HepG2 (cell line): ENCODE results near the gene TXLNA. TPM values are rescaled to one million over a fixed set of nuclear protein-coding genes. Genes with fewer than 3 reads are reported as not detected.

Experiments used
- CCDC6 ChIP-seq: sonication (generic); formaldehyde crosslinking; IDR thresholded peaks from 2 replicates; pipeline ENCODE4 v1.8.1; 2022; ENCODE audit warnings: mild to moderate bottlenecking, missing genetic modification reagents, moderate library complexity
- CREM ChIP-seq, 2 experiments: sonication (generic) in 1 of 2; formaldehyde crosslinking in 1 of 2; IDR thresholded peaks; 2 replicates each; pipeline versions ENCODE4 v1.4.0 to v1.6.1; 2016 to 2020; ENCODE audit warnings: antibody characterized with exemption in 1 of 2, mild to moderate bottlenecking in 1 of 2, missing genetic modification reagents in 1 of 2
- HMGA1 ChIP-seq: sonication (generic); formaldehyde crosslinking; conservative IDR thresholded peaks from 2 replicates; pipeline ENCODE4 v1.4.0; 2020; ENCODE audit warnings: missing genetic modification reagents
- HOMEZ ChIP-seq: IDR thresholded peaks from 2 replicates; pipeline ENCODE4 v1.6.1; 2016; ENCODE audit warnings: low read depth
- ZFAT ChIP-seq: sonication (generic); formaldehyde crosslinking; conservative IDR thresholded peaks from 2 replicates; pipeline ENCODE4 v1.8.1; 2023; ENCODE audit warnings: missing genetic modification reagents, inconsistent platforms
- ZFP82 ChIP-seq: sonication (generic); formaldehyde crosslinking; IDR thresholded peaks from 2 replicates; pipeline ENCODE4 v1.5.1; 2020; ENCODE audit warnings: mild to moderate bottlenecking, missing genetic modification reagents, borderline replicate concordance
- ZNF121 ChIP-seq: sonication (generic); formaldehyde crosslinking; IDR thresholded peaks from 2 replicates; pipeline ENCODE4 v1.5.0; 2020; ENCODE audit warnings: mild to moderate bottlenecking, missing genetic modification reagents
- ZNF24 ChIP-seq: fragments of 450-650 bp; IDR thresholded peaks from 2 replicates; pipeline ENCODE4 v1.6.1; 2017; ENCODE audit warnings: antibody characterized with exemption, mild to moderate bottlenecking
- ZNF296 ChIP-seq: sonication (generic); formaldehyde crosslinking; conservative IDR thresholded peaks from 2 replicates; pipeline ENCODE4 v1.5.0; 2020; ENCODE audit warnings: mild to moderate bottlenecking, missing genetic modification reagents
- ZNF33A ChIP-seq: sonication (generic); formaldehyde crosslinking; IDR thresholded peaks from 2 replicates; pipeline ENCODE4 v1.5.1; 2020; ENCODE audit warnings: missing genetic modification reagents, mild to moderate bottlenecking, moderate library complexity, borderline replicate concordance
- ZNF383 ChIP-seq: sonication (generic); formaldehyde crosslinking; IDR thresholded peaks from 2 replicates; pipeline ENCODE4 v1.4.0; 2020; ENCODE audit warnings: missing genetic modification reagents, mild to moderate bottlenecking, borderline replicate concordance
- ZNF44 ChIP-seq: sonication (generic); formaldehyde crosslinking; IDR thresholded peaks from 2 replicates; pipeline ENCODE4 v1.5.1; 2020; ENCODE audit warnings: mild to moderate bottlenecking, missing genetic modification reagents
- ZNF512 ChIP-seq: sonication (generic); formaldehyde crosslinking; IDR thresholded peaks from 2 replicates; pipeline ENCODE4 v1.4.0; 2020; ENCODE audit warnings: mild to moderate bottlenecking, missing genetic modification reagents
- polyA plus RNA-seq, 8 experiments: library from polyadenylated mRNA; depleted of rRNA in 3 of 8; stranded (reverse) in 7 of 8; unstranded in 1 of 8; fragments of >200 nt; fragmentation: Illumina TruSeq in 4 of 8; extraction: Trizol in 4 of 8; gene quantifications; 2 replicates each; pipeline versions ENCODE4 v1.2.1 to v1.2.3, GENCODE V29; 2011 to 2016; ENCODE audit warnings: low read depth in 4 of 8, missing spikeins in 1 of 8, mixed read lengths in 1 of 8; ENCODE audit not compliant: insufficient read depth in 1 of 8
- total RNA-seq, 5 experiments: library from RNA; depleted of rRNA; stranded (reverse); fragments of >200 nt; fragmentation: Illumina TruSeq; extraction: Trizol; gene quantifications; 2 replicates each; pipeline ENCODE4 v1.2.3, GENCODE V29; 2016; ENCODE audit warnings: low read depth in 1 of 5
- TF ChIP-seq, protein P1 (sequence below): sonication (generic); formaldehyde crosslinking; IDR thresholded peaks from 2 replicates; pipeline ENCODE4 v1.4.0; 2020; ENCODE audit warnings: missing genetic modification reagents
- TF ChIP-seq, protein P2 (sequence below): sonication (generic); formaldehyde crosslinking; IDR thresholded peaks from 2 replicates; pipeline ENCODE4 v1.4.0; 2020; ENCODE audit warnings: missing genetic modification reagents
- TF ChIP-seq, protein P3 (sequence below): sonication (generic); formaldehyde crosslinking; IDR thresholded peaks from 2 replicates; pipeline ENCODE4 v1.8.0; 2022; ENCODE audit warnings: mild to moderate bottlenecking, missing genetic modification reagents

The TXLNA gene
- total and polyA plus RNA-seq, 2 of the 13 experiments (the other 11 are each of a cell fraction or from before 2014, with no cell fraction given) = 29.6 to 67.8 TPM

- TF ChIP-seq HOMEZ = peak; percentile 33; the same call in 1 of the 2 replicates
- 0 out of 2 replicates have a peak, but pooled peaks have one; percentile 30 for TF ChIP-seq ZFAT (CRISPR knock-in tag)
- no peak for TF ChIP-seq ZNF44
- TF ChIP-seq ZFP82 (CRISPR knock-in tag) = 0 out of 2 replicates have a peak, but pooled peaks have one; percentile 83
- TF ChIP-seq, protein P1, sequence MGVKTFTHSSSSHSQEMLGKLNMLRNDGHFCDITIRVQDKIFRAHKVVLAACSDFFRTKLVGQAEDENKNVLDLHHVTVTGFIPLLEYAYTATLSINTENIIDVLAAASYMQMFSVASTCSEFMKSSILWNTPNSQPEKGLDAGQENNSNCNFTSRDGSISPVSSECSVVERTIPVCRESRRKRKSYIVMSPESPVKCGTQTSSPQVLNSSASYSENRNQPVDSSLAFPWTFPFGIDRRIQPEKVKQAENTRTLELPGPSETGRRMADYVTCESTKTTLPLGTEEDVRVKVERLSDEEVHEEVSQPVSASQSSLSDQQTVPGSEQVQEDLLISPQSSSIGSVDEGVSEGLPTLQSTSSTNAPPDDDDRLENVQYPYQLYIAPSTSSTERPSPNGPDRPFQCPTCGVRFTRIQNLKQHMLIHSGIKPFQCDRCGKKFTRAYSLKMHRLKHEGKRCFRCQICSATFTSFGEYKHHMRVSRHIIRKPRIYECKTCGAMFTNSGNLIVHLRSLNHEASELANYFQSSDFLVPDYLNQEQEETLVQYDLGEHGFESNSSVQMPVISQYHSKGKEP (CRISPR knock-in tag) = no peak
- TF ChIP-seq ZNF512 (CRISPR knock-in tag) = no peak
- TF ChIP-seq CCDC6 (CRISPR knock-in tag) = peak; percentile 89; the same call in 1 of the 2 replicates
- no peak for TF ChIP-seq ZNF296 (CRISPR knock-in tag)
- TF ChIP-seq, protein P2, sequence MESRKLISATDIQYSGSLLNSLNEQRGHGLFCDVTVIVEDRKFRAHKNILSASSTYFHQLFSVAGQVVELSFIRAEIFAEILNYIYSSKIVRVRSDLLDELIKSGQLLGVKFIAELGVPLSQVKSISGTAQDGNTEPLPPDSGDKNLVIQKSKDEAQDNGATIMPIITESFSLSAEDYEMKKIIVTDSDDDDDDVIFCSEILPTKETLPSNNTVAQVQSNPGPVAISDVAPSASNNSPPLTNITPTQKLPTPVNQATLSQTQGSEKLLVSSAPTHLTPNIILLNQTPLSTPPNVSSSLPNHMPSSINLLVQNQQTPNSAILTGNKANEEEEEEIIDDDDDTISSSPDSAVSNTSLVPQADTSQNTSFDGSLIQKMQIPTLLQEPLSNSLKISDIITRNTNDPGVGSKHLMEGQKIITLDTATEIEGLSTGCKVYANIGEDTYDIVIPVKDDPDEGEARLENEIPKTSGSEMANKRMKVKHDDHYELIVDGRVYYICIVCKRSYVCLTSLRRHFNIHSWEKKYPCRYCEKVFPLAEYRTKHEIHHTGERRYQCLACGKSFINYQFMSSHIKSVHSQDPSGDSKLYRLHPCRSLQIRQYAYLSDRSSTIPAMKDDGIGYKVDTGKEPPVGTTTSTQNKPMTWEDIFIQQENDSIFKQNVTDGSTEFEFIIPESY (CRISPR knock-in tag) = 0 out of 2 replicates have a peak, but pooled peaks have one; percentile 8
- TF ChIP-seq ZNF24 = no peak
- TF ChIP-seq ZNF33A (CRISPR knock-in tag) = no peak
- TF ChIP-seq HMGA1 (CRISPR knock-in tag) = no peak
- TF ChIP-seq ZNF121 (CRISPR knock-in tag) = no peak; the same call in 1 of the 2 replicates
- TF ChIP-seq CREM (IDR thresholded peaks at IDR 0.05) = peak; percentile 34
- no peak for TF ChIP-seq CREM (CRISPR knock-in tag; IDR thresholded peaks at IDR 0.05)
- TF ChIP-seq, protein P3, sequence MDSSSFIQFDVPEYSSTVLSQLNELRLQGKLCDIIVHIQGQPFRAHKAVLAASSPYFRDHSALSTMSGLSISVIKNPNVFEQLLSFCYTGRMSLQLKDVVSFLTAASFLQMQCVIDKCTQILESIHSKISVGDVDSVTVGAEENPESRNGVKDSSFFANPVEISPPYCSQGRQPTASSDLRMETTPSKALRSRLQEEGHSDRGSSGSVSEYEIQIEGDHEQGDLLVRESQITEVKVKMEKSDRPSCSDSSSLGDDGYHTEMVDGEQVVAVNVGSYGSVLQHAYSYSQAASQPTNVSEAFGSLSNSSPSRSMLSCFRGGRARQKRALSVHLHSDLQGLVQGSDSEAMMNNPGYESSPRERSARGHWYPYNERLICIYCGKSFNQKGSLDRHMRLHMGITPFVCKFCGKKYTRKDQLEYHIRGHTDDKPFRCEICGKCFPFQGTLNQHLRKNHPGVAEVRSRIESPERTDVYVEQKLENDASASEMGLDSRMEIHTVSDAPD (CRISPR knock-in tag) = no peak; the same call in 1 of the 2 replicates
- no peak for TF ChIP-seq ZNF383 (CRISPR knock-in tag)
Observed at GRCh38 chr1:32179443-32180185, at the start of gene TXLNA (continued).
